ENCODE results near the gene RPSA. TPM values are rescaled to one million over a fixed set of nuclear protein-coding genes. Genes with fewer than 3 reads are reported as not detected.
A peak's percentile ranks its signal among the peaks of the same experiment; 100 is the strongest.
"Not testable (repeated sequence)": the region's sequence is repeated elsewhere in the genome, so short reads cannot be mapped to it uniquely, and the experiment has no call there.

The RPSA gene
- 1,000 to 10,000 TPM; 1,596 to 2,492 (median 2,126) TPM for polyA plus RNA-seq (ENCODE audit: insufficient read length in 10 of 10)
- long read RNA-seq, donor 1, transcript RPSA-201 (7 exons, 1,171 nt) = major isoform, 1,136 of 1,471 reads
- long read RNA-seq, donor 1, transcript RPSA-205 (2 exons, 622 nt) = minor isoform, 10 of 1,471 reads
- long read RNA-seq, donor 1, transcript RPSA-206 (3 exons, 596 nt) = minor isoform, 15 of 1,471 reads
- long read RNA-seq, donor 1, transcript RPSA-207 (5 exons, 1,227 nt) = minor isoform, 5 of 1,471 reads
- long read RNA-seq, donor 1, partial matches to known transcripts = 139 of 1,471 reads
- long read RNA-seq, donor 1, other reads (novel, unspliced or antisense) = 163 of 1,471 reads
- long read RNA-seq, donor 2, transcript RPSA-206 (3 exons, 596 nt) = minor isoform, 17 of 1,027 reads
- long read RNA-seq, donor 2, transcript RPSA-201 (7 exons, 1,171 nt) = major isoform, 781 of 1,027 reads
- long read RNA-seq, donor 2, transcript RPSA-205 (2 exons, 622 nt) = minor isoform, 9 of 1,027 reads
- long read RNA-seq, donor 2, partial matches to known transcripts = 133 of 1,027 reads
- long read RNA-seq, donor 2, other reads (novel, unspliced or antisense) = 81 of 1,027 reads
- long read RNA-seq, donor 3 = 0 reads
- long read RNA-seq, donor 4, transcript RPSA-205 (2 exons, 622 nt) = minor isoform, 12 of 697 reads
- long read RNA-seq, donor 4, transcript RPSA-206 (3 exons, 596 nt) = minor isoform, 5 of 697 reads
- long read RNA-seq, donor 4, transcript RPSA-201 (7 exons, 1,171 nt) = major isoform, 525 of 697 reads
- long read RNA-seq, donor 4, partial matches to known transcripts = 92 of 697 reads
- long read RNA-seq, donor 4, other reads (novel, unspliced or antisense) = 58 of 697 reads
- long read RNA-seq, donor 5, transcript RPSA-206 (3 exons, 596 nt) = minor isoform, 29 of 1,452 reads
- long read RNA-seq, donor 5, transcript RPSA-205 (2 exons, 622 nt) = minor isoform, 11 of 1,452 reads
- long read RNA-seq, donor 5, transcript RPSA-207 (5 exons, 1,227 nt) = minor isoform, 8 of 1,452 reads
- long read RNA-seq, donor 5, transcript RPSA-201 (7 exons, 1,171 nt) = major isoform, 1,066 of 1,452 reads
- long read RNA-seq, donor 5, partial matches to known transcripts = 171 of 1,452 reads
- long read RNA-seq, donor 5, other reads (novel, unspliced or antisense) = 163 of 1,452 reads
- long read RNA-seq, donor 6, transcript RPSA-201 (7 exons, 1,171 nt) = major isoform, 1,153 of 1,454 reads
- long read RNA-seq, donor 6, transcript RPSA-206 (3 exons, 596 nt) = minor isoform, 9 of 1,454 reads
- long read RNA-seq, donor 6, transcript RPSA-207 (5 exons, 1,227 nt) = minor isoform, 7 of 1,454 reads
- long read RNA-seq, donor 6, transcript RPSA-205 (2 exons, 622 nt) = minor isoform, 17 of 1,454 reads
- long read RNA-seq, donor 6, partial matches to known transcripts = 120 of 1,454 reads
- long read RNA-seq, donor 6, other reads (novel, unspliced or antisense) = 143 of 1,454 reads
- long read RNA-seq, donor 7, transcript RPSA-206 (3 exons, 596 nt) = minor isoform, 11 of 582 reads
- long read RNA-seq, donor 7, transcript RPSA-201 (7 exons, 1,171 nt) = major isoform, 429 of 582 reads
- long read RNA-seq, donor 7, transcript RPSA-205 (2 exons, 622 nt) = minor isoform, 9 of 582 reads
- long read RNA-seq, donor 7, partial matches to known transcripts = 80 of 582 reads
- long read RNA-seq, donor 7, other reads (novel, unspliced or antisense) = 46 of 582 reads
- long read RNA-seq, donor 8, transcript RPSA-201 (7 exons, 1,171 nt) = major isoform, 375 of 518 reads
- long read RNA-seq, donor 8, transcript RPSA-206 (3 exons, 596 nt) = minor isoform, 6 of 518 reads
- long read RNA-seq, donor 8, partial matches to known transcripts = 84 of 518 reads
- long read RNA-seq, donor 8, other reads (novel, unspliced or antisense) = 48 of 518 reads
- long read RNA-seq, donor 9, transcript RPSA-201 (7 exons, 1,171 nt) = major isoform, 63 of 87 reads
- long read RNA-seq, donor 9, partial matches to known transcripts = 8 of 87 reads
- long read RNA-seq, donor 9, other reads (novel, unspliced or antisense) = 11 of 87 reads

- peak; percentile 96 to 98 (median 97) for DNase-seq
These were observed at the start of gene RPSA for GRCh38 chr3:39406368-39407258. Gene RPSA (plus strand): TSS chr3:39406720. CDS start chr3:39407654, 934 bp downstream.

DNA sequence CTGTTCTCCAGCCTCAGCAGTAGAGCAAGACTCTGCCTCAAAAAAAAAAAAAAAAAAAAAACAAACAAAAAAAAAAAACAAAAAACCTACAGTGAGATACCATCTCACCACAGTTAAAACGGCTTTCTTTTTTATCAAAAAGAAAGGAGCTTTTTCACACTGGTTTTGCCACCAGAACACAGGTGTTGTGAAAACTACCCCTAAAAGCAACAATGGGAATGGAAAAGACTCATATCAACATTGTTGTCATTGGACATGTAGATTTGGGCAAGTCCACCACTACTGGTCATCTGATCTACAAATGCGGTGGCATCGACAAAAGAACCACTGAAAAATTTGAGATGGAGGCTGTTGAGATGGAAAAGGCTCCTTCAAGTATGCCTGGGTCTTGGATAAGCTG lies 48.2 kb upstream of the RPSA start:
- no peak for DNase-seq

- DNase-seq = no peak
These were observed 45.1 kb upstream of the RPSA start for GRCh38 chr3:39361252-39361927.

- DNase-seq = no peak
These were observed 44.3 kb upstream of the RPSA start for GRCh38 chr3:39362192-39362591.

GRCh38 chr3:39362812-39363211 lies 43.7 kb upstream of the RPSA start:
- no peak for DNase-seq

DNA sequence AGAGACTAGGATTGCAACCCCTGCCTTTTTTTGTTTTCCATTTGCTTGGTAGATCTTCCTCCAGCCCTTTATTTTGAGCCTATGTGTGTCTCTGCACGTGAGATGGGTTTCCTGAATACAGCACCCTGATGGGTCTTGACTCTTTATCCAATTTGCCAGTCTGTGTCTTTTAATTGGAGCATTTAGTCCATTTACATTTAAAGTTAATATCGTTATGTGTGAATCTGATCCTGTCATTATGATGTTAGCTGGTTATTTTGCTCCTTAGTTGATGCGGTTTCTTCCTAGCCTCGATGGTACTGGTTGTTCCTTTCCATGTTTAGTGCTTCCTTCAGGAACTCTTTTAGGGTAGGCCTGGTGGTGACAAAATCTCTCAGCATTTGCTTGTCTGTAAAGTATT lies 36.1 kb upstream of the RPSA start:
- DNase-seq = not testable (repeated sequence)

GRCh38 chr3:39372833-39373232 lies 33.7 kb upstream of the RPSA start:
- no peak for DNase-seq

DNA sequence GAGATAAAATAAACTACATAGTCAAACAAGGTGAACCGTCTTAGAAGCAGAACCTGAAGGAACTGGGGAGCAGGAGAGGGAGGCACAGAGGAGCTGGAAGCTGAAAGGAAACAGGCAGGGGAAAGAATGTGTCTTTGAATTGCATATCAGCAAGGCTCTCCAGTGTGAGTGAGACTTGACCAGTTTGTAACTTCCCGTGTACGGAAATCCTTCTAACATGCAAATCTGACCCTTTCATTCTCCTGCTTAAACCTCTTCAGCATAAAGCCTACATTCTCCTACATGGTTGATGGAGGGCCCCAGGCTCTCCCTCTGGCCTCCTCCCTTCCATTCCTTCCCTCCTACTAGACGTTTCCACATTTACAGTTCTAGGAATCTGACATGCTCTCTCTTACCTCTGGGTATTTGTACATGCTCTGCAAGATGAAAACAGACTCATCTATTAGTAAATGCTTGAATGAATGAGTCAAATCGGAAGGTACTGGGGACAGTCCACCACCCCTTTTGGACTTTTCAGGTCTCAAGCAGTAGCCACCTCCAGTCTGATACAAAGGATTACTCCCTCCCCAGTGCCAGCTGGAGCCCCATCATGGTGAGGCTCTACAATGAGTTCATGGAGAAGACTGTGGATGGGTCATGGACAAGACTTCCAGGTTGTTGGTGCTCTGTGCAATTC lies 29.4 kb upstream of the RPSA start:
- DNase-seq = no peak

DNA sequence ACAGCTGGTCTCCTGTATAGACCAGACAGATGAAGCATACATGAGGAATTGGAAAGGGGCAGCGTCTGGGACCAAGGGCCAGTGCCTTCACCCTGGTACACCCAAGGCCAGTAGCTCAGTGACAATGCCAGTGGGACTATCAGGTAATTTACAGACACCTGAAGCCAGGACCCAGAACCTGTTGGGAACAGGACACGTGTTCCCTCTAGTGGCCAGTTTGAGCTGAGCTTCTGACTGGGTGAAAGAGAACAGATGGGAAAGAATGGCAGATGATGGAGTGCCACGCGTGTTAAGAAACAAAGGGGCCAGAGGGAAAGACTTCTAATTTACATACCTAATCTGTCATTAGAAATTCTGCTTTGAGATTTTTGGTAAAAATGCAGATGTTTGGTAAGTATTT lies 28.4 kb upstream of the RPSA start:
- no peak for DNase-seq

DNA sequence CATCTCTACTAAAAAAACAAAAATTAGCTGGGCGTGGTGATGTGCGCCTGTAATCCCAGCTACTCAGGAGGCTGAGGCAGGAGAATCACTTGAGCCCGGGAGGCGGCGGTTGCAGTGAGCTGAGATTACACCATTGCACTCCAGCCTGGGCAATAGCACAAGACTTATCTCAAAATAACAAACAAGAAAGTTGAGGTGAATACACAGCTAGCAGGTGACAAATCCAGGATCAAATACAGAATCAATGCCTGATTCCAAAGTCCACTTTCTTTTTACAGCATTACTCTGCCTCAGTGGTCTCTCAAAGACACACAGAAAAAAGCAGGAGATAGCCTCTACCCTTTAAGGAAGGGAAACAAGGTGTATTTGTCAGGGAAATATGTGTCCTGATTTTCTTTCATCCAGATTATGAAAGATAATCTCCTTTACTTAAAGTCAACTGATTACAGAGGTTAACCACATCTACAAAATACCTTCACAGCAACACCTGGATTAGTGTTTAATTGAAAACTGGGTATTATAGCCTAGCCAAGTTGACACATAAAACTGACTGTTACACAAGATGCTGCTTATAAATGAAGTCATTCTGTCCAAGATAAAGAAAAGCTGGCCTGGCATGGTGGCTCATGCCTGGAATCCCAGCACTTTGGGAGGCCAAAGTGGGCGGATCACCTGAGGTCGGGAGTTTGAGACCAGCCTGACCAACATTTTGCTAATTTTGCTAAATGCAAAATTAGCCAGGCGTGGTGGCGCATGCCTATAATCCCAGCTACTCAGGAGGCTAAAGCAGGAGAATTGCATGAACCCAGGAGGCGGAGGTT lies 27.4 kb upstream of the RPSA start:
- DNase-seq = no peak

DNA sequence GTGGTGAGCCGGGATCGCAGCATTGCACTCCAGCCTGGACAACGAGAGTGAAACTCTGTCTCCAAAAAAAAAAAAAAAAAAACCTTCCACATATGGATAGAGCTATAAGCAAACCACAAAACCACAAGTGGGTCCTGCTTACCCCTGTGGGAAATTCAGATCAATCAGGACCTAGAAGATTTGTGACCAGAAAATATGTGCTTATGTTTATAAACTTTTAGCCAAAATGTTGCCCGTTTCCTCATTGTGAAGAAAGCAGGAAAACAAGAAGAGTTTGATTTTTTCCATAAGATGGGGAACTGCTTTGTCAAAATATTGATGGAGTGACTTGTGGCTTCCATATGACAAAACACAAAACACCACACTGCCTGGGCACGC lies 26.8 kb upstream of the RPSA start:
- DNase-seq = no peak

DNA sequence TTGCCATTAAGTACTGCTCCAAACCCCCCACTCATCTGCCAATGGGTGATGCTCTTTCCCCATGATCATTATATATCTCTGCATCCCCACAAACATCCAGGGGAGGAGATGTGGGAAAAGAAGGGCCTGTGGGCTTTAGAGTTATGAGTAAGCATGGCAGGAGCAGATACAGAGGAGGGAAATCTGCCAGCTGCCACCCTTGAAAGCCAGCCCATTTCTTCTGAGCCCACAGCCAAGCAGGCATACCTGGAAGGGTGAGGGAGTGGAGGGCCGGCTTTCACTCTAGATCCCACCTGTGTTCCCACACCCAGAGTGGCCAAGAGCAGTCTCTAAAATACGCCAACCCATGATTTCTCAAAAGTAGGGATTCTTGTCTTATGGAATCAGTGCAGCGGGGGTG lies 25.1 kb upstream of the RPSA start:
- no peak for DNase-seq

DNA sequence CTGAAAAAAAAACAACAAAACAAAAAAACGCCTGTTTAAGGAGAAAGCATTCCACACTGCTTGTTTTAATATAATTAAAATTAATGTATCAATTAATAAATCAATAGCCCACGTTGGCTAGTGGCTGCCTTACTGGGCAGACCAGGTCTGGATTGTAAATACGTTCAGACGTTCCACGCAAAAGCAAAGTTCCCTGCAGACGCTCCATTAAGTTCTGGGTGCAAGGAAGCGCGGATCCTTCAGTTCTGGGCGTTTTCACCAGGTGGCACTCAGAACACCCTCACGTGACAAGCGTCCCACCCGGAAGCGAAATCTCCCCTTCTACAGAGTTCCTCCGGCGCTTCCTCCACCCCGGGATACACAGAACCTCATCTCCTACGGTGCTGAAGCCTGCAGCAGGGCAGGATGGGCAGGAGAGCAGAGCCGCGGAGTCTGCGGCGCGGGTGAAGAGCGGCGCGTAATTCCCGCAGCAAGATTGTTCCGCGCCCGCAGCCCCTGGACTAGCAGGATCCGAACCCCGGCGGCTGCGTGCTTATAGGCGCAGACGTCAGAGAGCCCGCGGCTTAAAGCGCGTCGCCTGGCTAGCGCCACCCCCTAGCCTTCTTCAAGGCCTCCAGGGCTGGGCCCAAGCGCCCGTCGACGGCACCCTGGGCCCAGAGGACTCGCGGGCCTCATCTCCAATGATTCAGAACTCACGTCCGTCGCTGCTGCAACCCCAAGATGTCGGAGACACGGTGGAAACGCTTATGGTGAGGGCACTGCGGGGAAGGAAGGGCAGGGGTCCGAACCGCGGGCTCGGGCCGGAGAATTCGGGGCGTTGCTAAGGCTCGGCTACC lies 23.3 kb upstream of the RPSA start, which contains the start of gene SLC25A38:
SLC25A38 (plus strand) TSS at position 326 of the 836 bp plus-strand sequence; CDS start at position 681, 355 bp downstream.
- DNase-seq = peak; percentile 75 to 94 (median 82)

GRCh38 chr3:39383881-39384664 lies 22.4 kb upstream of the RPSA start:
- DNase-seq = peak; percentile 90 to 97 (median 94)

DNA sequence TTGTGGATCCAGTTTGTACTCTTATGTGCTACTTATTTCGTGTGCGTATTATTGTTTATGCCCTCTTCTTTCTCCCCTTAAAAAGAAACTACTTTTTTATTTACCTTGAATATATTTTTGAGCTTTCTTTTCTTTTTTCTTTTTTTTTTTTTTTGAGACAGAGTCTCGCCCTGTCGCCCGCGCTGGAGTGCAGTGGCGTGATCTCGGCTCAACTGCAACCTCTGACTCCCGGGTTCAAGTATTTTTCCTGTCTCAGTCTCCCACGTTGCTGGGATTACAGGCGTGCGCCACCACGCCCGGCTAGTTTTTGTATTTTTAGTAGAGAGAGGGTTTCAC lies 21.9 kb upstream of the RPSA start:
- no peak for DNase-seq

Measured in muscle of back (tissue), 13 donors.